Measurements from ENCODE around the gene MRPL44. TPM values are rescaled to one million over a fixed set of nuclear protein-coding genes. Genes with fewer than 3 reads are reported as not detected.

MRPL44 gene
- total RNA-seq (2014; rRNA removed; shearing (Covaris generic)), result 46.7 and 47.3 TPM in 2 replicates

GRCh38 chr2:223957092-223957851 lies at the start of gene MRPL44:
TSS of gene MRPL44 (plus strand) at chr2:223957463. CDS start at chr2:223957473, 10 bp downstream.
- DNase-seq (ENCODE audit: low read depth), result peak; percentile 94

GRCh38 chr2:223908304-223908998 lies 48.8 kb upstream of the MRPL44 start:
- no peak for DNase-seq (ENCODE audit: low read depth)

- DNase-seq (ENCODE audit: low read depth), result no peak
These were observed 48.1 kb upstream of the MRPL44 start for GRCh38 chr2:223909001-223909741.

- DNase-seq (ENCODE audit: low read depth), result no peak
These were observed 42.9 kb upstream of the MRPL44 start for GRCh38 chr2:223914324-223914723.

- no peak for DNase-seq (ENCODE audit: low read depth)
These were observed 42.2 kb upstream of the MRPL44 start for GRCh38 chr2:223915071-223915470.

- DNase-seq (ENCODE audit: low read depth), result no peak
These were observed 40.9 kb upstream of the MRPL44 start for GRCh38 chr2:223916181-223916920.

GRCh38 chr2:223918671-223919134 lies 38.6 kb upstream of the MRPL44 start:
- no peak for DNase-seq (ENCODE audit: low read depth)

- DNase-seq (ENCODE audit: low read depth), result no peak
These were observed 37.2 kb upstream of the MRPL44 start for GRCh38 chr2:223920109-223920508.

- DNase-seq (ENCODE audit: low read depth), result no peak
These were observed 36.1 kb upstream of the MRPL44 start for GRCh38 chr2:223921204-223921603.

- DNase-seq (ENCODE audit: low read depth), result no peak
These were observed 35.0 kb upstream of the MRPL44 start for GRCh38 chr2:223922308-223922707.

GRCh38 chr2:223923976-223924375 lies 33.3 kb upstream of the MRPL44 start:
- DNase-seq (ENCODE audit: low read depth), result no peak

GRCh38 chr2:223925106-223925505 lies 32.2 kb upstream of the MRPL44 start:
- DNase-seq (ENCODE audit: low read depth), result no peak

- no peak for DNase-seq (ENCODE audit: low read depth)
These were observed 28.9 kb upstream of the MRPL44 start for GRCh38 chr2:223928113-223929006.

- DNase-seq (ENCODE audit: low read depth), result no peak
These were observed 27.6 kb upstream of the MRPL44 start for GRCh38 chr2:223929571-223930102.

GRCh38 chr2:223930103-223930976 lies 26.9 kb upstream of the MRPL44 start:
- DNase-seq (ENCODE audit: low read depth), result no peak

GRCh38 chr2:223932816-223933800 lies 24.2 kb upstream of the MRPL44 start:
- no peak for DNase-seq (ENCODE audit: low read depth)

- DNase-seq (ENCODE audit: low read depth), result no peak
These were observed 22.4 kb upstream of the MRPL44 start for GRCh38 chr2:223934870-223935269.

Measured in Daoy (cell line).